Neuron (in vitro differentiated cells): Measurements from ENCODE around the gene ADH7.

Experiments
- H2AFZ ChIP-seq: one replicate; pipeline ENCODE4 v1.6.1; 2013; ENCODE audit warnings: low read depth, mild to moderate bottlenecking, inconsistent platforms, low read length, moderate library complexity
- H3K27me3 ChIP-seq: one replicate; pipeline ENCODE4 v1.6.1; 2013; ENCODE audit warnings: low read length; ENCODE audit not compliant: insufficient read depth
- H3K36me3 ChIP-seq: one replicate; pipeline ENCODE4 v1.6.1; 2013; ENCODE audit warnings: low read length; ENCODE audit not compliant: insufficient read depth
- H3K4me1 ChIP-seq: one replicate; pipeline ENCODE4 v1.6.1; 2013; ENCODE audit warnings: low read length; ENCODE audit not compliant: insufficient read depth
- H3K4me3 ChIP-seq: 2 replicates; pipeline ENCODE4 v1.5.1; 2013; ENCODE audit warnings: mild to moderate bottlenecking, low read length, moderate library complexity
- H3K9me3 ChIP-seq: one replicate; pipeline ENCODE4 v1.6.1; 2013; ENCODE audit warnings: low read length

ADH7 gene

DNA sequence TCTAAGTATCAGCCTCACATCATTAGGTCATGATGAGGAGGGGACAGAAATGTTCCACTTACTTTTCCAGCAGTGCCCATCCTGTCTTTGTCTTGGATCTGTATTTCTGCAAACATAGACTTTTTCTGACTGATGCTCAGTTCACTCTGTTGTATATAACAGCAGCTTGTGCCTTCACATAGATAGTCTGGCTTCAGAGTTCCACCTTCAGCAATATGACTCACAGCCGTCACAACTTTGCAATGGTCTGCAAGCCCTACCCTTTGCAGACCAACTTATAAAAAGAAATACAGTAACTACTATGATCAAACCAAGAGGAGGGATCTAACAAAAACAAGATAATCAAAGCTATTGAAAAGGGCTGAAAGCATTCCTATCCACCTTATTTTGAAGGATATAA lies at the start of gene ADH7:
Gene ADH7 (minus strand): TSS at position 189 of the 400 bp plus-strand sequence. CDS start 109 bp downstream, at position 80.
- Histone ChIP-seq H3K36me3 (no peaks in the 10 kb centered on the region), H3K9me3 (no peaks in the 10 kb centered on the region), H3K27me3 (no peaks in the 10 kb centered on the region), H2AFZ (no peak within 1 kb of the TSS), H3K4me3 (no peak within 1 kb of the TSS), H3K4me1 (no peaks in the 10 kb centered on the region)

DNA sequence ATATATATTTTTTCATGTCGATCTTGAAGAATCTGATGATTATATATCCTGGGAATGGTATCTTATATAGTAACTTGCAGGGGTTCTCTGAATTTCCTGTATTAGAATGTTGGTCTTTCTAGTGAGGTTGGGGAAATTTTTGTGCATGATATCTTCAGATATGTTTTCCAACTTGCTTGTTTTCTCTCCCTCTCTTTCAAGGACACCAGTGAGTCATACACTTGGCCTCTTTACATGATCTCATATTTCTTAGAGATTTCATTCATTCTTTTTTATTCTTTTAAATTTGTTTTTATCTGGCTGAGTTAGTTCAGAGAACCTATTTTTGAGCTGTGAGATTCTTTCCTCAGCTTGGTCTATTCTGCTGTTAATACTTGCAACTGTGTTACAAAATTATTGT lies 48.5 kb upstream of the ADH7 start:
- peaks cover 7% of the 10 kb centered on the region for H3K9me3 ChIP-seq
- H2AFZ ChIP-seq, result no peak overlapping the region
- H3K4me1 ChIP-seq, result no peaks in the 10 kb centered on the region
- H3K36me3 ChIP-seq, result no peaks in the 10 kb centered on the region
- no peak overlapping the region for H3K4me3 ChIP-seq
- H3K27me3 ChIP-seq, result no peaks in the 10 kb centered on the region

DNA sequence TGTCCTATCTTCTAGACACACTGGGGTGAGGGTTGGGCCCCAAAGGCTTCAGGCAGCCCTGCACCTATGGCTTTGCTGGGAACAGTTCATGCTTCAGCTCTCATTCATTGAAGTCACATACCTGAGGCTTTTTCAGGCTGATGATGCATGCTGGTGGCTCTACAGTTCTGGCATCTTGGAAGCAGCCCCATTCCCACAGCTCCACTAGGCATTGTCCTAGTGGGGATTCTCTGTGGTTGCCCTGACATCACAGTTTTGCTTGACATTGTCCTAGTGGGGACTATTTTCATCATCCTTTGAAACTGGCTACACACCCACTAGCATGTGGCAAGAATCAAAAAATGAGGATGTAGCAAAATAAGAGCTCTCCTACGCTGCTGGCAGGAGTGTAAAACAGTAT lies 38.0 kb upstream of the ADH7 start:
- no peaks in the 10 kb centered on the region for H3K36me3 ChIP-seq
- no peaks in the 10 kb centered on the region for H3K27me3 ChIP-seq
- H3K4me3 ChIP-seq, result no peak overlapping the region
- no peak overlapping the region for H2AFZ ChIP-seq
- H3K4me1 ChIP-seq, result peaks cover 18% of the 10 kb centered on the region
- no peaks in the 10 kb centered on the region for H3K9me3 ChIP-seq

DNA sequence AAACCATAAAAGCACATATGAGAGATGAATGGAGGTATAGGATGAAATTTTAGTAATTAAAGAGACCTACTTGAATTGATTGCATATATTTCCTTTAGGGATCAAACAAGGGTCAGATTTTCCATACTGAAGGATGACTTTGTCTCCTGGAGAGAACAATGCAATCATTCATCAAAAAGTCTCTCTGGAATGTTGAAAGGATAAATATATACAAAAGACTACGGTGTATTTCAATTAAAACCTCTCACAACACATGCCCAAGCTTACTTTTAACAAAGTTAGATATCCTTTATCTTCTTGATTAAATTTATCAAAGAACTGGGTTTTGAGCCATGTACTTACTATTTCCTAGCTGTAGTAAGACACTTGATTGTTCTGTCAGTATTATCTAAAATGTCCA lies 36.8 kb upstream of the ADH7 start:
- H3K9me3 ChIP-seq, result no peaks in the 10 kb centered on the region
- H3K36me3 ChIP-seq, result no peaks in the 10 kb centered on the region
- H3K27me3 ChIP-seq, result no peaks in the 10 kb centered on the region
- H3K4me3 ChIP-seq, result no peak overlapping the region
- no peak overlapping the region for H2AFZ ChIP-seq
- H3K4me1 ChIP-seq, result peaks cover 30% of the 10 kb centered on the region

DNA sequence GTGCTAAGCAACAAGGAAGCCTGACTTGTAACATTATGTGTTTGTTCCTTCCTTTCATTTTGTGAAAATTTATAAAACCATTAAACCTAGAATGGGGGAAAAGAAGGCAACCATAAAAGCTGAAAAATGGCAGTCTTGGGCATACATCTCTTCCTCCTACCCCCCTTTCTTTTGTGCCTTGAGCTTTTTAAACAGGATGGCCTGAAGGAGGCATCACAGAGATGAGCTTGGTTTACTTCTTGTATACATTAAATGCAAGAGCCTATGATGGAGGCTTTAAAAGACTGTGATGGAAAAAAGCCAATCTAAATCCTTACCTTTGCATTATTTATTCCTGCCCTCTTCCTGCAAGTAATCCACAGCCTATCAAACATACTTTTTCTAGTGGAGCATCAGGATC lies 36.2 kb upstream of the ADH7 start:
- H3K4me1 ChIP-seq, result peaks cover 35% of the 10 kb centered on the region
- no peaks in the 10 kb centered on the region for H3K27me3 ChIP-seq
- H3K9me3 ChIP-seq, result no peaks in the 10 kb centered on the region
- no peak overlapping the region for H2AFZ ChIP-seq
- no peaks in the 10 kb centered on the region for H3K36me3 ChIP-seq
- no peak overlapping the region for H3K4me3 ChIP-seq

DNA sequence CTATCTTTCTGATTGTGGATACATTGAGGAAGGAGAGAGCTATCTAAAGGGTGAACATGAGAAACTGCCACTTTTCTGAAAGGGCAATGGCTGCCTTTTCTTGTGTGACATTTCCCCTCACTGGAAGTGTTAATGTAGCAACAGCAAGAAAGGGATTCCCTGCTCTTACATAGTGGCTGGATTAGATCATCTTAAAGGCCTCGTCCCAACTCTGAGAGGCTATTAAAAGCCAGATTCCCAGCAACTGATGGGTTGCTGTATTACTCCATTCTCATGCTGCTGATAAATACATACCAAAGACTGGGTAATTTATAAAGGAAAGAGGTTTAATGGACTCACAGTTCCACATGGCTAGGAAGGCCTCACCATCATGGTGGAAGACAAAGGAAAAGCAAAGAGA lies 33.7 kb upstream of the ADH7 start:
- no peaks in the 10 kb centered on the region for H3K9me3 ChIP-seq
- peak overlapping the region; percentile 89 for H2AFZ ChIP-seq
- no peaks in the 10 kb centered on the region for H3K36me3 ChIP-seq
- no peaks in the 10 kb centered on the region for H3K27me3 ChIP-seq
- peaks cover 35% of the 10 kb centered on the region for H3K4me1 ChIP-seq
- no peak overlapping the region for H3K4me3 ChIP-seq

DNA sequence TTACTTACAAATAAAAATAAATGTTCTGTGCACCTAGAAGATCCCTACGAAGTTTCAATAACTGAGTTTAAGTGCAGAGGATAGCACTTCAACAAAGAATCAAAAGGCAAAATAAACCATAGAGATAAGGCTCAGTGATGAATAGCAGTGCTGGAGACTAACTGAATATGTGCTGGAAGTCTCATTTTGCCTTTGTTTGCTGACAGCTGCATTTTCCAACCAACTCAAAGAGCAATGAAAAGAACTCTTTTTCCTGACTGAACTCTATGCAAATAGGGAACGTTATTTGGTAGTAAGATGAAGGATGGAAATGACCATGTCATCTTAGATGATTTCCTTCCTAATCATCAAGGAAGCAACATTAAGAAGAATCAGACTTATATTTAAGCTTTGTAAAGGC lies 32.7 kb upstream of the ADH7 start:
- peaks cover 35% of the 10 kb centered on the region for H3K4me1 ChIP-seq
- H3K4me3 ChIP-seq, result peak overlapping the region; percentile 27
- peak overlapping the region; percentile 89 for H2AFZ ChIP-seq
- no peaks in the 10 kb centered on the region for H3K9me3 ChIP-seq
- H3K36me3 ChIP-seq, result no peaks in the 10 kb centered on the region
- no peaks in the 10 kb centered on the region for H3K27me3 ChIP-seq

DNA sequence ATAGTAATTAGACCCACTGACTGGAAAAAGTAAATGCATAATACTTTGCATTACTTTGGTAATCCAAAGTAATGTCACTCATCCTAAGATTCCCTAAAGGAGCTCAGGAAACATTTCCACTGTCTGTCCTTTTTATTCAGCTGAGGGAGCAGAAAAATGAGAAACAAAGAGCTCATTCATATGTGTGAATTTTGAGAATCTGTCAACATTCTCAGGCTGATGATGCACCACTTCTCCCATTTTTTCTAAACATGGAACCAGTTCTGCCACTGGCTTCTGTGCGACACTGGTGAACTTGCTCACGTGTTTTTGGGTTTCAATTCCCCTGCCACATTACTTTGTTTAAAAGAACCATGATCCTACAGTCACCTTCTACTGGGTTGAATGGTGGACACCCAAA lies 28.4 kb upstream of the ADH7 start:
- Histone ChIP-seq H3K4me1 (peaks cover 24% of the 10 kb centered on the region), H3K9me3 (no peaks in the 10 kb centered on the region), H3K27me3 (no peaks in the 10 kb centered on the region), H3K4me3 (no peak overlapping the region), H3K36me3 (no peaks in the 10 kb centered on the region), H2AFZ (peak overlapping the region; percentile 32)

DNA sequence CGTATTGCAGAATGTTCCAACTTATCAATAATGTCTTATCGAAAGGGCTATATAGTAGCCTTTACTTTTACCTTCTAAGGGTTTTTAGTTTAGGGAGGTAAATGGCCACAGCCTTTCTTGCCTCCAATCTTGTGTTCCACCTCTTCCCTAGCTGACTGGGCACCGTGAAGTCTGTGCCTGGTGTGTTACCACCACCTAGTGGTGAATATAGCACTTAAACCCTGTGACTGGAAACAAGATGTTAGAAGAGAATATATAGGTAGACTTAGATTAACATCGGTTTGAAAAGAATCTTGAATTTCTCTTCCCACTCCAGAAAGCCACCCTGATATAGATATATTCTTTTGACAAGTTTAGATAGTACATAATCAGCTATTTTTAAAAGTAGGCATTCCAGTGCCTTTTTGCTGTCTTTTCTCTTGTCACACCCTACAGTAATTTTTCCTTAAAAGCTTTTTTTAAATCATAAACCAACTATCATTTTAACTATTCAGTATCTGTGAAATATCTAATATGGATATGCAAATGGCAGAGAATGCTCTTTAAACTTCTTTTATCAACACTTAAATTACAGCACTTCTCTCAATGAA lies 27.8 kb upstream of the ADH7 start:
- Histone ChIP-seq H3K36me3 (no peaks in the 10 kb centered on the region), H3K27me3 (no peaks in the 10 kb centered on the region), H2AFZ (no peak overlapping the region), H3K4me3 (no peak overlapping the region), H3K4me1 (peaks cover 18% of the 10 kb centered on the region), H3K9me3 (no peaks in the 10 kb centered on the region)

DNA sequence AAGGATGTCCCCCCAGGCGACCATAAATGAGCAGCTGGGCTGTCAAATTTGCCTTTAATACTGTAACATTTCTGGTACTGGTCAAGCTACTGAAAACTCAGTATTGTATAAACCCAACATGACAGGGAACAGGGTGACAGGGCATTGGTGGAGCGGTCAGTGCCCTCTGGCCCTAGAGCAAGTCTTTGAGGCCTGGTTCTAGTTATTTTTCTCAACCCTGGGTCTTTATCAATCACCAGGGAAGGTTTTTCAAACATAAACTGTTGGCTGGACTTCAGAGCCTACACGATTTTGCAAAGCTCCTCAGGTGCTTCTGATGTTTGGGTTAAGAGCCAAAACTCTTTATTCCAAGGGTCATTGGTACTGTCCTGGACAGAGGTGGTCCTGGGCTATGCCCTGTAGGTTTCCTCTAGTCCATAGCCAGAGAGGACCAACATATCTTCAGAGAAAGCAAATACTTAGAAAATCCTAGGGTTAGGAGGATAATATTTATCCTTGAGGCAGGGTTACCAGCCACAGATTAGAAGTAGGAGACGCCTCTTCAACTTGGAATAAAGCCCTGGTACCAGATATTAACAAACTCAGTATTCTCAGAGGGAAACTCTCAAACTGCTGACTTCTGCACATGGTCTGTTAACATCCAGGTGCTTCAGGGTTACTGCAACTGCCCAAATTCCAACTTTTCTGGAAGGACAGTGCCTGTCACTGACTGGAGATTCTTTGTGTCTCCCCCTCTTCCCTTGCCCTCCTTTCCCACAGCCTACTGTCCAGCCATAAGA lies 26.7 kb upstream of the ADH7 start:
- H3K9me3 ChIP-seq, result no peaks in the 10 kb centered on the region
- no peak overlapping the region for H3K4me3 ChIP-seq
- H2AFZ ChIP-seq, result no peak overlapping the region
- H3K36me3 ChIP-seq, result no peaks in the 10 kb centered on the region
- no peaks in the 10 kb centered on the region for H3K27me3 ChIP-seq
- peaks cover 7% of the 10 kb centered on the region for H3K4me1 ChIP-seq

DNA sequence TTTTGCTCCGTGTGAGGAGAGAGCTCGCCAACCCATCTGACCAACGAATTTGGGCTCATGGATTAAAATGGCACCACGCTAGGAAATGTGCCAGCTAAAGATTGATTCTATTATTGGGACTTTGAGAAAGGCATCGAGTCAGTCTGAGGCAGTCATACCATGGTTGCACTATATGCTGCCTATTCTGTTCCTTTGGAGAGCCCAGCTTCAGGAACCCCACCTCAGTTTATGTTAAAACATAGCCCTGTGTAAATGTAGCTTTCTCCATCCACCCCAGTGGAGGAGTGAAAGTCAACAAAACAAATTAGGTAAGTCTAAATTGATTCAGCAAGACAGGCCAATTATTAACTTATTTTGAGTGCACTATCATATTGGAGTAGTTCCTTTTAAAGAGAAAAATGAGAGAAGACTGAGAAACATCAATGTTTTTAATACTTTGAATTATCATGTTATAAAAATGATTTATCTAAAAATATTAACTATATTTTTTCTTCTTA lies 24.5 kb upstream of the ADH7 start:
- Histone ChIP-seq H2AFZ (no peak overlapping the region), H3K4me3 (no peak overlapping the region), H3K36me3 (no peaks in the 10 kb centered on the region), H3K27me3 (no peaks in the 10 kb centered on the region), H3K9me3 (no peaks in the 10 kb centered on the region), H3K4me1 (peaks cover 3% of the 10 kb centered on the region)

DNA sequence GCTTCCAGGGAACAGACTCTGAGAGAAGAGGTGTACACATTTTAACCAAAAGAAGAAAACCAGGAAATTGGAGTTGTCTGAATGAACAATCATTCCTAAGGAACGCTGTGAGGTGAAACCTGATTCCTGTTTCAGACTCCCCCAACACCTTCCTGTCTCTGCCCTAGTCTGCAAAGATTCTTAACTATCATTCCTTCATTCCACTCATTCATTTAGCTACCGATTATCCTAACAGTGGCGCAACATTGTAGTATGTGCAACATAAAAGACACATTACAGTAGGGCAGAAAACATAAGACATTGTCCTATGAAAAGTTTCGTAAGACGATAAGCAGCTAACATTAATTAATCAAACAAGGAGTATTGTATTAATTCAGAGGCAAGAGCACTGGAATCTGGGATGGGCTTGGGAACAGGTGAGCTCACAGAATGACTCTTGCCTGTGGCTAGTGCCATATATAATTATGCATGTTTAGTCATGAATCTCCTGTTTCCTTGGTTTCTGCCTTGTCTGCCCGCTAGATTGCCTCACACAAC lies 23.8 kb upstream of the ADH7 start:
- Histone ChIP-seq H3K4me1 (peaks cover 3% of the 10 kb centered on the region), H3K9me3 (no peaks in the 10 kb centered on the region), H2AFZ (no peak overlapping the region), H3K27me3 (no peaks in the 10 kb centered on the region), H3K4me3 (no peak overlapping the region), H3K36me3 (no peaks in the 10 kb centered on the region)

DNA sequence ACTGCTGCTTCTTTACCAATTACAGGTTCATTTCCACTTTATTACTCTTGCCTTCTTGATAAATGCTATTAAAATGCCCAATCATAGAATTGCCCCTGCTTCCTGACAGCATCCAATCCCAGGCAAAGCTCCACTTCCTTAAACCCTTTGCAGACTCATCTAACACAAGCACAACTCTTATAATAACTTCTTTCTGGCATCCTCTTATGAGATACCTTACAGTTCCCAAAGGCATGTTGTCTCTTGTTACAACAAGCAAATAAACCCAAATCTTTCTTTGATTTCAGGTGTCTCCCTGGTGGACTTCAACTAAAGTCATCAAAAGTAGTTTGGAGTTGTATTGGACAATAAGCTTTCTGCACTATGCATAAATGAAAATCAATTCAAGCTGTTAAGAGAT lies 22.5 kb upstream of the ADH7 start:
- Histone ChIP-seq H3K4me3 (no peak overlapping the region), H3K9me3 (no peaks in the 10 kb centered on the region), H3K4me1 (no peaks in the 10 kb centered on the region)

More for the DNA sequence above, 22.5 kb upstream of the ADH7 start:
- Histone ChIP-seq H3K36me3 (no peaks in the 10 kb centered on the region), H2AFZ (no peak overlapping the region), H3K27me3 (no peaks in the 10 kb centered on the region)
